Epithelial cell of proximal tubule (primary cell): Measurements from ENCODE around the gene DYNC2H1. TPM values are rescaled to one million over a fixed set of nuclear protein-coding genes. Genes with fewer than 3 reads are reported as not detected.
A peak's percentile ranks its signal among the peaks of the same experiment; 100 is the strongest.

Experiments used
- DNase-seq: peaks from one replicate; pipeline ENCODE4 v3.0.0-alpha.2; 2011; ENCODE audit warnings: low read depth
- H3K4me3 ChIP-seq: 2 replicates; pipeline ENCODE4 v1.5.1; 2011; ENCODE audit warnings: low read depth, mild to moderate bottlenecking, low read length
- total RNA-seq: library from RNA; depleted of rRNA; stranded (reverse); fragments of >200 nt; gene quantifications from 2 replicates; pipeline ENCODE4 v1.2.3, GENCODE V29; 2015
- TF ChIP-seq, protein P1 (sequence below): conservative IDR thresholded peaks from 2 replicates; pipeline ENCODE4 v1.5.1; 2012; ENCODE audit warnings: low read depth, mild to moderate bottlenecking, low read length

Gene DYNC2H1, protein sequence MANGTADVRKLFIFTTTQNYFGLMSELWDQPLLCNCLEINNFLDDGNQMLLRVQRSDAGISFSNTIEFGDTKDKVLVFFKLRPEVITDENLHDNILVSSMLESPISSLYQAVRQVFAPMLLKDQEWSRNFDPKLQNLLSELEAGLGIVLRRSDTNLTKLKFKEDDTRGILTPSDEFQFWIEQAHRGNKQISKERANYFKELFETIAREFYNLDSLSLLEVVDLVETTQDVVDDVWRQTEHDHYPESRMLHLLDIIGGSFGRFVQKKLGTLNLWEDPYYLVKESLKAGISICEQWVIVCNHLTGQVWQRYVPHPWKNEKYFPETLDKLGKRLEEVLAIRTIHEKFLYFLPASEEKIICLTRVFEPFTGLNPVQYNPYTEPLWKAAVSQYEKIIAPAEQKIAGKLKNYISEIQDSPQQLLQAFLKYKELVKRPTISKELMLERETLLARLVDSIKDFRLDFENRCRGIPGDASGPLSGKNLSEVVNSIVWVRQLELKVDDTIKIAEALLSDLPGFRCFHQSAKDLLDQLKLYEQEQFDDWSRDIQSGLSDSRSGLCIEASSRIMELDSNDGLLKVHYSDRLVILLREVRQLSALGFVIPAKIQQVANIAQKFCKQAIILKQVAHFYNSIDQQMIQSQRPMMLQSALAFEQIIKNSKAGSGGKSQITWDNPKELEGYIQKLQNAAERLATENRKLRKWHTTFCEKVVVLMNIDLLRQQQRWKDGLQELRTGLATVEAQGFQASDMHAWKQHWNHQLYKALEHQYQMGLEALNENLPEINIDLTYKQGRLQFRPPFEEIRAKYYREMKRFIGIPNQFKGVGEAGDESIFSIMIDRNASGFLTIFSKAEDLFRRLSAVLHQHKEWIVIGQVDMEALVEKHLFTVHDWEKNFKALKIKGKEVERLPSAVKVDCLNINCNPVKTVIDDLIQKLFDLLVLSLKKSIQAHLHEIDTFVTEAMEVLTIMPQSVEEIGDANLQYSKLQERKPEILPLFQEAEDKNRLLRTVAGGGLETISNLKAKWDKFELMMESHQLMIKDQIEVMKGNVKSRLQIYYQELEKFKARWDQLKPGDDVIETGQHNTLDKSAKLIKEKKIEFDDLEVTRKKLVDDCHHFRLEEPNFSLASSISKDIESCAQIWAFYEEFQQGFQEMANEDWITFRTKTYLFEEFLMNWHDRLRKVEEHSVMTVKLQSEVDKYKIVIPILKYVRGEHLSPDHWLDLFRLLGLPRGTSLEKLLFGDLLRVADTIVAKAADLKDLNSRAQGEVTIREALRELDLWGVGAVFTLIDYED (N-terminal part only)
- total RNA-seq: 6.9 and 13.5 TPM in 2 replicates

DNA sequence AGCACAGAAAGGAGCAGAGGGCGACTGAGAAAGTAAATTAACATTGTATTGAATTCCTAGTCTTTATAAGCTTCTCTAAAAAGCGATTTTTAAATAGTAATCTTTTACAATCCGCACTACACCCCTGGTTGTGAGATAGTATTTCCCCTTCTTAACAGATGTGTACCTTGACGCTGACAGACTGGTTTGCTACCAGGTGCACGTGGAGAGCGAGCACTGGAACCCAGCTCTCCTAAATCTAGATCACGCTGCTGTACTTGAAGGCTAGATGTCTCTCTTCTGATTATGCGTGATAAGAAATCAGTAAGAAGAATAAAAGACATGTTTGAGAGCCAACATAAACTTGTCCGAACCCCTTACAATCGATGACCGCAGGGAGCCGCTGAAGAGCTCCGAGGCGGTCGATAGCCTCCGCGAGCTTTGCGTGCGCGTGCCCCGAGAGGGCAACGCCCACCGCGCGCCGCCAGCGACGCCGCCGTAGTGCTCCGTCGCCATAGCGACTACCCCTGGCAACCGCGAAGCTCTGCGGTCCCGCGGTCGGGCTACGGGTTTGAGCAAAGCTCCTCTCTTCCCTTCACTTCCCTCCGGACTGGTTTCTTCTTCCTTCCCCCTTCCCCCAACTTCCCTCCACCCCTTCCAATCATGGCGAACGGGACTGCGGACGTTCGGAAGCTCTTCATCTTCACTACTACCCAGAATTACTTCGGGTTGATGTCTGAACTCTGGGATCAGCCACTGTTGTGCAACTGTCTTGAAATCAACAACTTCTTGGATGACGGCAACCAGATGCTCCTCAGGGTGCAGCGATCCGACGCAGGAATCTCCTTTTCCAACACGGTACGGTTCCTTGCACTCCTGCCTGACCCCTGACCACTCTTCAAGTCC lies at the start of gene DYNC2H1:
Gene DYNC2H1 (plus strand): TSS at position 494 of the 885 bp plus-strand sequence. CDS start 149 bp downstream, at position 643.
- peak; percentile 75 for DNase-seq
- H3K4me3 ChIP-seq: peak within 1 kb of the TSS; percentile 60
- TF ChIP-seq, protein P1, sequence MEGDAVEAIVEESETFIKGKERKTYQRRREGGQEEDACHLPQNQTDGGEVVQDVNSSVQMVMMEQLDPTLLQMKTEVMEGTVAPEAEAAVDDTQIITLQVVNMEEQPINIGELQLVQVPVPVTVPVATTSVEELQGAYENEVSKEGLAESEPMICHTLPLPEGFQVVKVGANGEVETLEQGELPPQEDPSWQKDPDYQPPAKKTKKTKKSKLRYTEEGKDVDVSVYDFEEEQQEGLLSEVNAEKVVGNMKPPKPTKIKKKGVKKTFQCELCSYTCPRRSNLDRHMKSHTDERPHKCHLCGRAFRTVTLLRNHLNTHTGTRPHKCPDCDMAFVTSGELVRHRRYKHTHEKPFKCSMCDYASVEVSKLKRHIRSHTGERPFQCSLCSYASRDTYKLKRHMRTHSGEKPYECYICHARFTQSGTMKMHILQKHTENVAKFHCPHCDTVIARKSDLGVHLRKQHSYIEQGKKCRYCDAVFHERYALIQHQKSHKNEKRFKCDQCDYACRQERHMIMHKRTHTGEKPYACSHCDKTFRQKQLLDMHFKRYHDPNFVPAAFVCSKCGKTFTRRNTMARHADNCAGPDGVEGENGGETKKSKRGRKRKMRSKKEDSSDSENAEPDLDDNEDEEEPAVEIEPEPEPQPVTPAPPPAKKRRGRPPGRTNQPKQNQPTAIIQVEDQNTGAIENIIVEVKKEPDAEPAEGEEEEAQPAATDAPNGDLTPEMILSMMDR: peak; percentile 49

DNA sequence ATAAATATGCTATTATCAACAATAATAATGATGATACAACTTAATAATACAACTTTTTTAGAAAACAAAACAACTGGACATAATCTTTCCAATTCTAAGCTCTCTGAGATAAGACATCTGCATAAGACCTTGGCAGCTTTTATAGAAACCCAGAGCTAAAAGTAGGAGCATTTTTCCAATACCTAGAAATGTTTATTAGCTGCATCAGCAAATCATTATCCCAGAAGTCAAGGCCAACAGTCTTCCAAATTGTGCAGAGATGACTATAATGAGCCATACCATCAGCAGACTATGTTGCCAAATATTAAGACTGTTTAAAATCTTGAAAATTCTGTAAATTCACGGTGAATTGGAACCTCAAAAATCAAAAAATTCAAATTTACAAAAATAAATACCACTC lies 47.6 kb upstream of the DYNC2H1 start:
- TF ChIP-seq, protein P1: no peak
- no peak overlapping the region for H3K4me3 ChIP-seq
- no peak for DNase-seq

- no peak overlapping the region for H3K4me3 ChIP-seq
- TF ChIP-seq, protein P1: no peak
- no peak for DNase-seq
These were observed 42.1 kb upstream of the DYNC2H1 start for GRCh38 chr11:103067118-103067517.

GRCh38 chr11:103069367-103069766 lies 39.9 kb upstream of the DYNC2H1 start:
- TF ChIP-seq, protein P1: no peak
- DNase-seq: no peak
- no peak overlapping the region for H3K4me3 ChIP-seq

DNA sequence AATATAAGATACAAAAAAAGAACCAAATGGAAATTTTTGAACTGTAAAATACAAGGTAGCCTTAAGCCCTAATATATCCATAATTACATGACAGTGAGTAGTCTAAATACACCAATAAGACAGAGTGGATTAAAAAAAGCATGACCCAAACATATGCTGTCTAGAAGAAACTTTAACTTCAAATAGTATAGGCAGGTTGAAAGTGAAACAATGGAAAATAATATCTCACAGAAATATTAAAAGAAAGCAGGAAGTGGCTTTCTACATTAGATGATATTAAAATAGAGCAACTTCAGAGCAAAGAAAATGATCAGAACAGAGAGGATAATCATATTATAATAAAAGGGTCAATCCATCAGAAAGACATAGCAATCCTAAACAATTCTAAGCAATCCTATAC lies 39.1 kb upstream of the DYNC2H1 start:
- no peak overlapping the region for H3K4me3 ChIP-seq
- TF ChIP-seq, protein P1: no peak
- DNase-seq: no peak

DNA sequence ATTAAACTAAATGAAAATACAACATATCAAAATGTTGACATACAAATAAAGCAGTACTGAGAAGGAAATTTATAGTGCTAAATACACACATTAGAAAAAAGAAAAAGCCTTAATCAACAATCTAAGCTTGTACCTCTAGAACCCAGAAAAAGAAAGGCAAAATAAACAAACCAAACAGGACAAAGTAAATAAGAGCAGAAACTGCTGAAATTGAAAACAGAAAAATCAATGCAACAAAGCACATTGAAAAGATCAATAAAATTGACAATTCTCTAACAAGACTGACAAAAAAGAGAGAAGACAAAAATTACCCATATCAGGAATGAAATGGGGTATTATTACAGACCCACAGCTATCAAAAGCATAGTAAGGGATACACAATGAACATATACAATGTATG lies 38.2 kb upstream of the DYNC2H1 start:
- TF ChIP-seq, protein P1: no peak
- no peak for DNase-seq
- no peak overlapping the region for H3K4me3 ChIP-seq
